ENCODE measurements around the gene LRRC8E. TPM values are rescaled to one million over a fixed set of nuclear protein-coding genes. Genes with fewer than 3 reads are reported as not detected.

The LRRC8E gene
- polyA plus RNA-seq, 1 donor (not counting 4 experiments of a cell fraction or from before 2014, with no cell fraction given): 13.5 TPM

GRCh38 chr19:7904074-7905020 is 16.0 kb downstream of the LRRC8E start:
- no peak for DNase-seq (ENCODE audit: low read depth, low spot score)
- FAIRE-seq: no peak

GRCh38 chr19:7905268-7905667 is 17.0 kb downstream of the LRRC8E start:
- Histone ChIP-seq H3K9me1 (ENCODE audit: control insufficient read depth, extremely low read depth, insufficient read depth, low read length) (peaks cover 3% of the 10 kb centered on the region), H3K4me3 (ENCODE audit: control insufficient read depth in 2 of 3, extremely low read depth in 1 of 3, insufficient read depth in 2 of 3, low read depth in 1 of 3, low read length in 3 of 3) (peak overlapping the region in 2 of 3 experiments; percentile 84 to 88), H3K4me1 (ENCODE audit: control insufficient read depth, extremely low read depth, insufficient read depth, low read length) (peaks cover 47% of the 10 kb centered on the region), H2AFZ (ENCODE audit: control insufficient read depth, low read length) (no peak overlapping the region), H4K20me1 (ENCODE audit: control insufficient read depth, extremely low read depth, insufficient read depth, low read length) (peaks cover 5% of the 10 kb centered on the region), H3K9me3 (ENCODE audit: control insufficient read depth, low read depth, low read length) (no peaks in the 10 kb centered on the region), H3K4me2 (ENCODE audit: control insufficient read depth, extremely low read depth, insufficient read depth, low read depth, low read length) (peak overlapping the region; percentile 86), H3K9ac (ENCODE audit: control insufficient read depth, extremely low read depth, insufficient read depth, low read length) (peak overlapping the region; percentile 93), H3K27me3 (ENCODE audit: control insufficient read depth, extremely low read depth, insufficient read depth, low read length) (no peaks in the 10 kb centered on the region), H3K79me2 (ENCODE audit: control insufficient read depth, insufficient read depth, low read length) (peaks cover 45% of the 10 kb centered on the region), H3K36me3 (ENCODE audit: control insufficient read depth in 2 of 2, extremely low read depth in 1 of 2, insufficient read depth in 2 of 2, low read length in 2 of 2) (peaks cover 2 to 5% of the 10 kb centered on the region in 2 experiments), H3K27ac (ENCODE audit: control insufficient read depth, insufficient read depth, low read length) (peak overlapping the region; percentile 81)
- FAIRE-seq: no peak
- no peak for DNase-seq (ENCODE audit: low read depth, low spot score)
- TF ChIP-seq CTCF (optimal IDR thresholded peaks at IDR 0.05 in 1 of 3, IDR thresholded peaks at IDR 0.05 in 1 of 3, conservative IDR thresholded peaks at IDR 0.05 in 1 of 3; ENCODE audit: extremely low read depth in 1 of 3, insufficient read depth in 2 of 3, low read length in 3 of 3): no peak
- TF ChIP-seq EZH2 (IDR thresholded peaks at IDR 0.05; ENCODE audit: low read length): no peak
- dilution Hi-C loops (cut with MboI; ENCODE audit: extremely low pct_ligation_motif_present, low sequenced_read_pairs): no loop called here

More at GRCh38 chr19:7904074-7905020, 16.0 kb downstream of the LRRC8E start:
- Histone ChIP-seq H3K27me3 (ENCODE audit: control insufficient read depth, extremely low read depth, insufficient read depth, low read length) (no peaks in the 10 kb centered on the region), H3K9me3 (ENCODE audit: control insufficient read depth, low read depth, low read length) (no peaks in the 10 kb centered on the region), H3K27ac (ENCODE audit: control insufficient read depth, insufficient read depth, low read length) (peak overlapping the region; percentile 81), H3K4me3 (ENCODE audit: control insufficient read depth in 2 of 3, extremely low read depth in 1 of 3, insufficient read depth in 2 of 3, low read depth in 1 of 3, low read length in 3 of 3) (peak overlapping the region; percentile 84 to 90 (median 88)), H3K4me1 (ENCODE audit: control insufficient read depth, extremely low read depth, insufficient read depth, low read length) (peaks cover 52% of the 10 kb centered on the region), H3K79me2 (ENCODE audit: control insufficient read depth, insufficient read depth, low read length) (peaks cover 45% of the 10 kb centered on the region), H2AFZ (ENCODE audit: control insufficient read depth, low read length) (peak overlapping the region; percentile 30), H3K4me2 (ENCODE audit: control insufficient read depth, extremely low read depth, insufficient read depth, low read depth, low read length) (peak overlapping the region; percentile 86), H3K9me1 (ENCODE audit: control insufficient read depth, extremely low read depth, insufficient read depth, low read length) (peaks cover 3% of the 10 kb centered on the region), H4K20me1 (ENCODE audit: control insufficient read depth, extremely low read depth, insufficient read depth, low read length) (peaks cover 5% of the 10 kb centered on the region), H3K9ac (ENCODE audit: control insufficient read depth, extremely low read depth, insufficient read depth, low read length) (peak overlapping the region; percentile 93), H3K36me3 (ENCODE audit: control insufficient read depth in 2 of 2, extremely low read depth in 1 of 2, insufficient read depth in 2 of 2, low read length in 2 of 2) (peaks cover 0 to 9% of the 10 kb centered on the region in 2 experiments)
- TF ChIP-seq EZH2 (IDR thresholded peaks at IDR 0.05; ENCODE audit: low read length) (no peak), CTCF (optimal IDR thresholded peaks at IDR 0.05 in 1 of 3, IDR thresholded peaks at IDR 0.05 in 1 of 3, conservative IDR thresholded peaks at IDR 0.05 in 1 of 3; ENCODE audit: extremely low read depth in 1 of 3, insufficient read depth in 2 of 3, low read length in 3 of 3) (no peak)
- dilution Hi-C loops (cut with MboI; ENCODE audit: extremely low pct_ligation_motif_present, low sequenced_read_pairs): no loop called here

All from keratinocyte (primary cell).